CD4-positive, alpha-beta T cell (primary cell): ENCODE data around the gene OR51E1. TPM values are rescaled to one million over a fixed set of nuclear protein-coding genes. Genes with fewer than 3 reads are reported as not detected.

Source experiments
- ATAC-seq: fragments of 200-7000 bp; cut with Tn5 transposase; one replicate; pipeline ENCODE4 v1.10.0; 2022; ENCODE audit warnings: mild to moderate bottlenecking; ENCODE audit not compliant: poor library complexity
- CTCF ChIA-PET: fragments of 350-600 bp; sonication (Branson Sonifier 250); formaldehyde crosslinking; loops from one replicate; lab custom pipeline; 2021; ENCODE audit warnings: antibody characterized with exemption, inconsistent platforms; lab: Charles Lee
- POLR2A ChIA-PET: fragments of 350-600 bp; sonication (Branson Sonifier 250); formaldehyde crosslinking; loops from one replicate; lab custom pipeline; 2021; ENCODE audit warnings: antibody characterized with exemption, inconsistent platforms; lab: Charles Lee
- DNase-seq, 14 experiments: peaks; one replicate each; pipeline ENCODE4 v3.0.0-alpha.2; 2013 to 2020; ENCODE audit warnings: mixed read lengths in 2 of 14
- H3K27ac ChIP-seq, 2 donors: one replicate each; pipeline versions ENCODE4 v1.5.1 to v1.7.0; 2013; ENCODE audit warnings: low read length in 2 of 2, low read depth in 1 of 2, mild to moderate bottlenecking in 1 of 2
- H3K27me3 ChIP-seq, 2 experiments: 1 replicate in 1 of 2; 2 replicates in 1 of 2; pipeline versions ENCODE4 v1.6.1 to v1.7.0; 2013; ENCODE audit warnings: low read length in 2 of 2, control low read depth in 1 of 2, mild to moderate bottlenecking in 1 of 2, moderate library complexity in 1 of 2; ENCODE audit not compliant: insufficient read depth in 2 of 2, control insufficient read depth in 1 of 2
- H3K36me3 ChIP-seq: one replicate; pipeline ENCODE4 v1.6.1; 2013; ENCODE audit warnings: low read length, control low read depth; ENCODE audit not compliant: insufficient read depth
- H3K4me1 ChIP-seq: one replicate; pipeline ENCODE4 v1.6.1; 2013; ENCODE audit warnings: low read length, control low read depth; ENCODE audit not compliant: insufficient read depth
- H3K4me3 ChIP-seq: one replicate; pipeline ENCODE4 v1.5.1; 2013; ENCODE audit warnings: mild to moderate bottlenecking, low read length, moderate library complexity
- H3K9me3 ChIP-seq, 2 experiments: 1 replicate in 1 of 2; 2 replicates in 1 of 2; pipeline versions ENCODE4 v1.6.1 to v1.7.0; 2013; ENCODE audit warnings: low read length in 2 of 2, mild to moderate bottlenecking in 2 of 2, control low read depth in 1 of 2, moderate library complexity in 1 of 2; ENCODE audit not compliant: control insufficient read depth in 1 of 2, insufficient read depth in 1 of 2
- H3K27ac Mint-ChIP-seq: one replicate; pipeline ENCODE4 v1.8.0; 2020; ENCODE audit warnings: mixed read lengths
- H3K27me3 Mint-ChIP-seq: one replicate; pipeline ENCODE4 v1.8.0; 2021; ENCODE audit warnings: mixed read lengths
- H3K36me3 Mint-ChIP-seq: one replicate; pipeline ENCODE4 v1.8.0; 2021; ENCODE audit warnings: low read depth, mixed read lengths
- H3K4me1 Mint-ChIP-seq: one replicate; pipeline ENCODE4 v1.8.0; 2021; ENCODE audit warnings: low read depth, mixed read lengths
- H3K4me3 Mint-ChIP-seq: one replicate; pipeline ENCODE4 v1.8.0; 2020; ENCODE audit warnings: mild to moderate bottlenecking, mixed read lengths
- H3K9me3 Mint-ChIP-seq: one replicate; pipeline ENCODE4 v1.8.0; 2020; ENCODE audit warnings: mixed read lengths
- CTCF ChIP-seq: fragments of 200-600 bp; IDR thresholded peaks from one replicate; pipeline ENCODE4 v1.8.0; 2022; ENCODE audit warnings: antibody characterized with exemption, mild to moderate bottlenecking
- intact Hi-C, 2 experiments: fragments of 100-400 bp; cut with DNase I in 1 of 2; cut with micrococcal nuclease in 1 of 2; formaldehyde crosslinking; loops; one replicate each; pipeline versions ENCODE4 v1.15.1 to v1.9.0; 2023 to 2025; cut with DNase I, micrococcal nuclease
- total RNA-seq, 174 experiments: library from RNA in 2 of 174; stranded (reverse) in 2 of 174; gene quantifications; one replicate each; pipeline ENCODE4 v1.2.3 and lab custom pipeline; 2021 to 2026

OR51E1 gene
- total RNA-seq, 2 experiments from 2014 or later = not detected

DNA sequence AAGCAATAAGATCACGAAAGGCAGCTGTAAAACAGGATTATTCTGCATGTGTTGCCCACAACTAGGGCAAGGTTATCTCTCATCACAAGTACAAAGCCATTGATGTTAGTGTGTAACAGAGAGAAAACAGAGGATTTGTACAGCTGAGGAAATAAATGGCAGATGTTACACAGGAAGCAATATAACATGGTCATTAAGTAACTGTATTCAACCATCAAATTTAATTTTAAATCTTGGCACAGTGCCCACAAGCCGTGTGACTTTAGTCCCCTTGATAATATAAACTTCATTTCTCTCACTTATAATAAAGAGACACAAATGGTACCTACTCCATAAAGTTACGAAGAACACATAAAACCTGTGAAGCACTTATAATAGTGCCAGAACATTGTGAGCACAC is 36.6 kb downstream of the OR51E1 start:
- no peak for ATAC-seq
- Mint-ChIP-seq H3K4me3 (no peak overlapping the region), H3K36me3 (no peaks in the 10 kb centered on the region)

GRCh38 chr11:4682623-4683419 is 39.0 kb downstream of the OR51E1 start:
- CTCF ChIA-PET = no interaction called here
- H3K27me3 Mint-ChIP-seq = peaks cover 5% of the 10 kb centered on the region

More for the DNA sequence above, 36.6 kb downstream of the OR51E1 start:
- POLR2A ChIA-PET = no interaction called here
- no peaks in the 10 kb centered on the region for H3K9me3 ChIP-seq
- DNase-seq = no peak
- H3K4me3 ChIP-seq = no peak overlapping the region
- H3K27ac Mint-ChIP-seq = no peak overlapping the region
- no peaks in the 10 kb centered on the region for H3K4me1 ChIP-seq
- H3K27me3 ChIP-seq = peaks cover 0 to 4% of the 10 kb centered on the region in 2 experiments
- no peaks in the 10 kb centered on the region for H3K4me1 Mint-ChIP-seq
- no peak for TF ChIP-seq CTCF
- CTCF ChIA-PET = no interaction called here
- no peaks in the 10 kb centered on the region for H3K9me3 Mint-ChIP-seq
- no peaks in the 10 kb centered on the region for H3K36me3 ChIP-seq
- no peak overlapping the region for H3K27ac ChIP-seq
- peaks cover 11% of the 10 kb centered on the region for H3K27me3 Mint-ChIP-seq
- intact Hi-C loops = no loop called here

GRCh38 chr11:4684631-4685285 is 41.0 kb downstream of the OR51E1 start:
- no peaks in the 10 kb centered on the region for H3K9me3 ChIP-seq
- peaks cover 0 to 1% of the 10 kb centered on the region in 2 experiments for H3K27me3 ChIP-seq
- H3K27ac ChIP-seq = no peak overlapping the region
- H3K36me3 ChIP-seq = no peaks in the 10 kb centered on the region
- H3K4me1 ChIP-seq = no peaks in the 10 kb centered on the region
- Mint-ChIP-seq H3K36me3 (no peaks in the 10 kb centered on the region), H3K4me1 (no peaks in the 10 kb centered on the region), H3K4me3 (no peak overlapping the region), H3K27ac (no peak overlapping the region), H3K27me3 (peaks cover 1% of the 10 kb centered on the region), H3K9me3 (no peaks in the 10 kb centered on the region)
- ATAC-seq (no peak), DNase-seq (no peak)
- TF ChIP-seq CTCF = no peak
- intact Hi-C loops = no loop called here
- H3K4me3 ChIP-seq = no peak overlapping the region
- ChIA-PET POLR2A (no interaction called here), CTCF (no interaction called here)

More at GRCh38 chr11:4682623-4683419, 39.0 kb downstream of the OR51E1 start:
- no peak overlapping the region for H3K4me3 Mint-ChIP-seq
- no peaks in the 10 kb centered on the region for H3K4me1 Mint-ChIP-seq
- H3K36me3 Mint-ChIP-seq = no peaks in the 10 kb centered on the region
- Histone ChIP-seq H3K9me3 (no peaks in the 10 kb centered on the region), H3K27me3 (peaks cover 0 to 4% of the 10 kb centered on the region in 2 experiments), H3K4me3 (no peak overlapping the region), H3K4me1 (no peaks in the 10 kb centered on the region), H3K36me3 (no peaks in the 10 kb centered on the region), H3K27ac (no peak overlapping the region)
- DNase-seq (no peak), ATAC-seq (no peak)
- H3K27ac Mint-ChIP-seq = no peak overlapping the region
- intact Hi-C loops = no loop called here
- TF ChIP-seq CTCF = no peak
- no peaks in the 10 kb centered on the region for H3K9me3 Mint-ChIP-seq
- POLR2A ChIA-PET = no interaction called here
